Measurements from ENCODE around the gene ALKBH5. TPM values are rescaled to one million over a fixed set of nuclear protein-coding genes. Genes with fewer than 3 reads are reported as not detected.

Gene ALKBH5
- total and polyA plus RNA-seq, 2 of the 8 experiments (the other 6 are each of a cell fraction or from before 2014, with no cell fraction given), result 63.7 to 86.4 TPM

- TF ChIP-seq CHD7 (IDR thresholded peaks at IDR 0.05; ENCODE audit: insufficient replicate concordance, low read length), result no peak
- no peak for TF ChIP-seq ZNF274 (IDR thresholded peaks at IDR 0.05; ENCODE audit: borderline replicate concordance, extremely low read depth, low read length)
- no peak for TF ChIP-seq MAX (IDR thresholded peaks at IDR 0.05)
- no peak for TF ChIP-seq USF2 (IDR thresholded peaks at IDR 0.05; ENCODE audit: low read length)
Observed at GRCh38 chr17:18248811-18249210, 65.2 kb downstream of the ALKBH5 start (continued).
